ENCODE data around the gene SYNDIG1L.

The SYNDIG1L gene

DNA sequence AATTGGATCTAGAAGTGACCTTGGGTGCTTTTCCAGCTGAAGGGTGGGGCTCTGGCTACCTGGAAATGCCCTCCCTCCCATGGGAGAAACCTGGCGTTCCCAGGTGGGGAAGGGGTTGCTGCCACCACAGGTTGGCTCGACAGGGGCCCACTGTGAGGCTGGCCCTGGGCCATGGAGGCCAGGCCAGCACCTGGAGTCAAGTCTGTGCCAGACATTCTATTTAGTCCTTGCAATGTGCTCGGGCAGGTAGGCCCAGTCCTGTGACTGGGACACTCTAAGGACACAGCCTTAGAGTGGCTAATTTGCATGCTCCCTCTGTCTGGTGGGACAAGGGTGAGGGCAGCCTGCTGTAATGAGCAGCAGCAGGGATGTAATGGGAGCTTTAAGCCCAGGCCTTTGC is 65.8 kb downstream of the SYNDIG1L start:
- Histone ChIP-seq H3K4me2 (no peak overlapping the region), H3K27ac (no peak overlapping the region), H3K4me3 (IDR thresholded peaks at IDR 0.05; ENCODE audit: insufficient read depth, low read depth, low read length) (no peak overlapping the region), H4K20me1 (ENCODE audit: insufficient read depth) (no peaks in the 10 kb centered on the region), H3K9ac (no peak overlapping the region), H3K4me1 (ENCODE audit: low read depth, poor library complexity, severe bottlenecking) (no peaks in the 10 kb centered on the region), H3K36me3 (ENCODE audit: insufficient read depth) (no peaks in the 10 kb centered on the region), H3K27me3 (ENCODE audit: insufficient read depth, low read depth) (no peaks in the 10 kb centered on the region), H3K79me2 (ENCODE audit: insufficient read depth, low read depth) (no peaks in the 10 kb centered on the region), H2AFZ (ENCODE audit: low read depth) (no peak overlapping the region)
- TF ChIP-seq CTCF (conservative IDR thresholded peaks at IDR 0.05; ENCODE audit: low read depth, low read length) = no peak

DNA sequence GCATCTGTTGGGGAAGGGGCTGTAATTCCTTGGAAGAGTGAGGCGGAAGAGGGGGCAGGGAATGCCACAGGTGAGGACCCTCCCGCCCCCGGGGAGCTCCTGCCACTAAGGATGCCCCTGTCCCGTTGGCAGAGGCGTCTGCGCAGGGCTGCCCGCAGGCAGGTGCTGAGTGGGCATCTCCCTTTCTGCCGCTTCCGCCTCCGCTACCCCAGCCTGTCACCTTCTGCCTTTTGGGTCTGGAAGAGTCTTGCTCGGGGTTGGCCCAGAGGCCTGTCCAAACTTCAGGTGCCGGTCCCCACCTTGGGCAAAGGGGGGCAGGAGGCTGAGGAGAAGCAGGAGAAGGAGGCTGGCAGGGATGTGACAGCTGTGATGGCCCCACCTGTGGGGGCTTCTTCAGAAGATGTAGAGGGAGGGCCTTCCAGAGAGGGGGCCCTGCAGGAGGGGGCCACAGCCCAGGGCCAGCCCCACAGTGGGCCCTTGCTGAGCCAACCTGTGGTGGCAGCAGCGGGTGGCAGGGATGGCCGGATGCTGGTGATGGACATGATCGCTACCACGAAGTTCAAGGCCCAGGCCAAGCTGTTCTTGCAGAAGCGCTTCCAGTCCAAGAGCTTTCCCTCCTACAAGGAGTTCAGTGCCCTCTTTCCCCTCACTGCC is 67.7 kb downstream of the SYNDIG1L start:
- Histone ChIP-seq H3K27ac (no peak overlapping the region), H3K9ac (no peak overlapping the region), H4K20me1 (ENCODE audit: insufficient read depth) (no peaks in the 10 kb centered on the region), H3K4me3 (IDR thresholded peaks at IDR 0.05; ENCODE audit: insufficient read depth, low read depth, low read length) (no peak overlapping the region), H3K27me3 (ENCODE audit: insufficient read depth, low read depth) (no peaks in the 10 kb centered on the region), H3K4me1 (ENCODE audit: low read depth, poor library complexity, severe bottlenecking) (no peaks in the 10 kb centered on the region), H3K36me3 (ENCODE audit: insufficient read depth) (no peaks in the 10 kb centered on the region), H2AFZ (ENCODE audit: low read depth) (no peak overlapping the region), H3K79me2 (ENCODE audit: insufficient read depth, low read depth) (no peaks in the 10 kb centered on the region), H3K4me2 (no peak overlapping the region)
- TF ChIP-seq CTCF (conservative IDR thresholded peaks at IDR 0.05; ENCODE audit: low read depth, low read length) = no peak

GRCh38 chr14:74357585-74357984 is 68.4 kb downstream of the SYNDIG1L start:
- Histone ChIP-seq H3K4me1 (ENCODE audit: low read depth, poor library complexity, severe bottlenecking) (no peaks in the 10 kb centered on the region), H3K36me3 (ENCODE audit: insufficient read depth) (no peaks in the 10 kb centered on the region), H2AFZ (ENCODE audit: low read depth) (no peak overlapping the region), H3K9ac (no peak overlapping the region), H3K4me3 (IDR thresholded peaks at IDR 0.05; ENCODE audit: insufficient read depth, low read depth, low read length) (no peak overlapping the region), H4K20me1 (ENCODE audit: insufficient read depth) (no peaks in the 10 kb centered on the region), H3K4me2 (no peak overlapping the region), H3K79me2 (ENCODE audit: insufficient read depth, low read depth) (no peaks in the 10 kb centered on the region), H3K27me3 (ENCODE audit: insufficient read depth, low read depth) (no peaks in the 10 kb centered on the region), H3K27ac (no peak overlapping the region)
- TF ChIP-seq CTCF (conservative IDR thresholded peaks at IDR 0.05; ENCODE audit: low read depth, low read length) = no peak

DNA sequence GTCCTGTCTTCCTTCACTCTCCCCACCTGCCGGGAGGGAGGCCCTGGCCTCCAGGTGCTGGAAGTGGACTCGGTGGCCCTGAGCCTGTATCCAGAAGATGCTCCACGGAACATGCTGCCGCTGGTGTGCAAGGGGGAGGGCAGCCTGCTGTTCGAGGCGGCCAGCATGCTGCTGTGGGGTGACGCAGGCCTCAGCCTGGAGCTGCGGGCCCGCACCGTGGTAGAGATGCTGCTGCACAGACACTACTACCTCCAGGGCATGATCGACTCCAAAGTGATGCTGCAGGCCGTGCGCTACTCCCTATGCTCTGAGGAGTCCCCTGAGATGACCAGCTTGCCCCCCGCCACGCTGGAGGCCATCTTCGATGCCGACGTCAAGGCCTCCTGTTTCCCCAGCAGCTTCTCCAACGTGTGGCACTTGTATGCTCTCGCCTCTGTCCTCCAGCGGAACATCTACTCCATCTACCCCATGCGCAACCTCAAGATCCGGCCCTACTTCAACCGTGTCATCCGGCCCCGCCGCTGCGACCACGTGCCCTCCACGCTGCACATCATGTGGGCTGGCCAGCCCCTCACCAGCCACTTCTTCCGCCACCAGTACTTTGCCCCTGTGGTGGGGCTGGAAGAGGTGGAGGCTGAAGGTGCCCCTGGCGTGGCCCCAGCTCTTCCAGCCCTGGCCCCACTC is 69.0 kb downstream of the SYNDIG1L start:
- Histone ChIP-seq H3K36me3 (ENCODE audit: insufficient read depth) (no peaks in the 10 kb centered on the region), H3K79me2 (ENCODE audit: insufficient read depth, low read depth) (no peaks in the 10 kb centered on the region), H2AFZ (ENCODE audit: low read depth) (no peak overlapping the region), H3K27me3 (ENCODE audit: insufficient read depth, low read depth) (no peaks in the 10 kb centered on the region), H3K27ac (no peak overlapping the region), H3K4me1 (ENCODE audit: low read depth, poor library complexity, severe bottlenecking) (no peaks in the 10 kb centered on the region), H3K9ac (no peak overlapping the region), H4K20me1 (ENCODE audit: insufficient read depth) (no peaks in the 10 kb centered on the region), H3K4me3 (IDR thresholded peaks at IDR 0.05; ENCODE audit: insufficient read depth, low read depth, low read length) (no peak overlapping the region), H3K4me2 (no peak overlapping the region)
- no peak for TF ChIP-seq CTCF (conservative IDR thresholded peaks at IDR 0.05; ENCODE audit: low read depth, low read length)

All from KMS-11 (cell line).